ENCODE data around the gene DGCR6.
"Not testable (repeated sequence)": the region's sequence is repeated elsewhere in the genome, so short reads cannot be mapped to it uniquely, and the experiment has no call there.

The DGCR6 gene

DNA sequence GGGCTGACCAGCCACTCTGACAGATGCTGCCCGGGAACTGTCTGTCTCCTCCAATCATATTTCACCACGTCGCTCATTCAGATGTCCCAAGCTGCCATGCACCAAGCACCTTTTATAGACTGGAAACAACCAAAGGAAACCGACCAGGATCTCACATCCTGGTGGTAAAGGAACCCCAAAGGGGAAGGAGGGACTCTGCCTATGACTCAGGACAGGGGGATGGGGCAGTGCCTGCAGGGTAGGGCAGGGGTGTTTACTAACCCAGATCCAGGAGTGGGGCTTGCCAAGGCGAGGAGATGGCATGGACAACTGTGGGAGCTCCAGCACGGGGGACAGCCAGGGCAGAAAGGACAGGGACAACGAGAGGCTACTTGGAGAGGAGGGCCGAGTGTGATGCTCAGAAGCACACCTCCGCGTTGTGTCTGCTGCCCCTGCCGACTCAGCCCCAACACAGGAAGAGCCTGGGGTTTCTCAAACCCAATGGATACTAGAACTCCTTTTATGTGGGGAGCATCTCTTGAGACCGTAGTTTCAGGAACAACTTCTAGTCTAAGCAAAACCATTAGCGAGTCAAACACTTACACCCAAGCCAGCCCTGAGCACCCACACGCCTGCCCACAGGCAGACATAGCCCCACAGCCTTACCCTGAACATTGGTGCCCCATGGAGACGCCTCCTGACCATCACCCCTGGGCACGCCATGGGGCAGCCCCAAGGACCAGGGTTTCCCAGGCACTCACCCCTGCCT, 26.0 kb downstream of the DGCR6 start:
- Histone ChIP-seq H3K9ac (no peak overlapping the region), H3K36me3 (ENCODE audit: control insufficient read depth, insufficient read depth, low read length) (no peaks in the 10 kb centered on the region), H3K27me3 (ENCODE audit: control insufficient read depth, insufficient read depth, low read length) (no peaks in the 10 kb centered on the region), H2AFZ (no peak overlapping the region), H3K27ac (no peak overlapping the region), H3K4me1 (no peaks in the 10 kb centered on the region), H3K79me2 (no peaks in the 10 kb centered on the region), H3K9me3 (ENCODE audit: control insufficient read depth, low read length) (no peaks in the 10 kb centered on the region), H3K4me3 (ENCODE audit: low read depth, low read length) (no peak overlapping the region), H3K4me2 (ENCODE audit: low read length) (no peak overlapping the region)
- TF ChIP-seq, protein P1, sequence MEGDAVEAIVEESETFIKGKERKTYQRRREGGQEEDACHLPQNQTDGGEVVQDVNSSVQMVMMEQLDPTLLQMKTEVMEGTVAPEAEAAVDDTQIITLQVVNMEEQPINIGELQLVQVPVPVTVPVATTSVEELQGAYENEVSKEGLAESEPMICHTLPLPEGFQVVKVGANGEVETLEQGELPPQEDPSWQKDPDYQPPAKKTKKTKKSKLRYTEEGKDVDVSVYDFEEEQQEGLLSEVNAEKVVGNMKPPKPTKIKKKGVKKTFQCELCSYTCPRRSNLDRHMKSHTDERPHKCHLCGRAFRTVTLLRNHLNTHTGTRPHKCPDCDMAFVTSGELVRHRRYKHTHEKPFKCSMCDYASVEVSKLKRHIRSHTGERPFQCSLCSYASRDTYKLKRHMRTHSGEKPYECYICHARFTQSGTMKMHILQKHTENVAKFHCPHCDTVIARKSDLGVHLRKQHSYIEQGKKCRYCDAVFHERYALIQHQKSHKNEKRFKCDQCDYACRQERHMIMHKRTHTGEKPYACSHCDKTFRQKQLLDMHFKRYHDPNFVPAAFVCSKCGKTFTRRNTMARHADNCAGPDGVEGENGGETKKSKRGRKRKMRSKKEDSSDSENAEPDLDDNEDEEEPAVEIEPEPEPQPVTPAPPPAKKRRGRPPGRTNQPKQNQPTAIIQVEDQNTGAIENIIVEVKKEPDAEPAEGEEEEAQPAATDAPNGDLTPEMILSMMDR (IDR thresholded peaks at IDR 0.05): no peak

DNA sequence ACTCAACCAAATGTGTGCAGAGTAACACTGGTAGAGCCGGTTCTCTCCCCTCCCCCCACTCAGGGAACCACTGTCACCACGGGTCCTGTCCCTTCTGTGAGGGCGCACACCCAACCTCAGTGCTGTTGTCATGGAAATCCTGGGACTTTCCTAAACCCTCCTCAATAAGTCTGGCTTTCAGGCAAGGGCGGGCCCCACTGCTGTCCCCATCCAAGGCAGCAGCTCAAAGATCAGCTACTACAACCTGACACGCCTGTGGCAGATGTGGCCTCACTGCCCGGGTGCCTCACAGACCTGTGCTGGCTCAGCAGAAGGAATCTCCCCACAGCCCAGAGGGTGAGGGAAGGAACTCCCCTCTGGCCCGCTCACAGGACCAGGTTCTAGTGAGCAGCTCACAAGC, 27.8 kb downstream of the DGCR6 start:
- Histone ChIP-seq H3K27me3 (ENCODE audit: control insufficient read depth, insufficient read depth, low read length) (no peaks in the 10 kb centered on the region), H3K79me2 (no peaks in the 10 kb centered on the region), H2AFZ (no peak overlapping the region), H3K9ac (no peak overlapping the region), H3K4me1 (no peaks in the 10 kb centered on the region), H3K36me3 (ENCODE audit: control insufficient read depth, insufficient read depth, low read length) (no peaks in the 10 kb centered on the region), H3K27ac (no peak overlapping the region), H3K4me2 (ENCODE audit: low read length) (no peak overlapping the region), H3K9me3 (ENCODE audit: control insufficient read depth, low read length) (no peaks in the 10 kb centered on the region), H3K4me3 (ENCODE audit: low read depth, low read length) (no peak overlapping the region)
- TF ChIP-seq, protein P1 (IDR thresholded peaks at IDR 0.05): no peak

DNA sequence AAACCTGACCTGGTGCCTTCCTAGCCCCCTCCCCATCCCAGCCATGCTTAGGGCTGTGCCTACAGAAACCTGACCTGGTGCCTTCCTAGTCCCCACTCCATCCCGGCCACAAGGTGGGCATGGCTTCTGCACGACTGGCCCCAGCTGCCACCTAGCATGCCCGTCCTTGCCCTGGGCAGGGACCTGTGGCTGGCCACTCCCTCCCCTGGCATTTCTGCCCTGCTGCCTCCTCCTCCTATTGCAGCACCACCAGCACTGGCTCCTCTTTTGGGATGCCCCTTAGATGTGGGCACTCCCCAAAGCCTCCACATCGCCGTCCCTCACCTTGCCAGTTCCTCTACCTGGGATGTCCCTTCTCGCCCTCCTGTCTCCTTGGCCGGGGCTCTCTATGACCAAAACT, 28.6 kb downstream of the DGCR6 start:
- not testable (repeated sequence) for H3K79me2 ChIP-seq; H2AFZ ChIP-seq; H3K4me2 ChIP-seq (ENCODE audit: low read length); H3K27ac ChIP-seq; H3K9me3 ChIP-seq (ENCODE audit: control insufficient read depth, low read length); H3K4me1 ChIP-seq; H3K27me3 ChIP-seq (ENCODE audit: control insufficient read depth, insufficient read depth, low read length); H3K4me3 ChIP-seq (ENCODE audit: low read depth, low read length); H3K9ac ChIP-seq; H3K36me3 ChIP-seq (ENCODE audit: control insufficient read depth, insufficient read depth, low read length)

DNA sequence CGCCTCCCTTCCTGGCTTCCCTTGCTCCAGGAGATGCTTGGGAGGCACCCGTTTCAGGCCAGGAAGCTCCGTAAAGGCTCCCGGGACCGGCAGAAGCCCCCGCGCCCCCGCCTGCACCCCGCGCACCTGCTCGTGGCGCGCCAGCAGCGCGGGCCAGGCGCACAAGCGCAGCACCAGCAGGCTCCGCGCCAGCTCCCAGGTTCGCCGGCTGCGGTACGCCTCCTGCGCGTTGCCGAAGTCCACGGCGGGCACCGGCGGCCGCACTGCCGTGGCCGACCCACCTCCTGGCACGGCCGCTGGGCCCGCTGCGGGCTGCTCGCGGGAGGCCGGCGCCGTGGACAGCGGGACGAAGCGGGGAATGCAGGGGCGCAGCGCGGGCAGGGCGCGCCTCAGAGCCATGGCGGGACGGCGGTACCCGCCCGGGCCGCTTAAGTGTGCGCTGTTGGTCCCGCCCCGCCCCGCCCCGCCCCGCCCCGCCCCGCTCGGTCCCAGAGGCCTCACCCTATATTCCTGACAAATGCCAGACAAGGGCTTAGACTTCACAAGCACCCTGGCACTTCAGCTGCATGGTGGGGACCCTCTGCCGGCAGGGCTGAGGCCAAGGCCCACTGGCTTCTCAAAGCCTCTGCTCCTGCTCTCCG, 29.9 kb downstream of the DGCR6 start, which contains the start of gene PRODH:
TSS of gene PRODH (minus strand) at position 405 of the 641 bp plus-strand sequence. CDS start at position 399, 6 bp downstream.
- no peaks in the 10 kb centered on the region for H3K79me2 ChIP-seq
- H3K4me1 ChIP-seq: no peaks in the 10 kb centered on the region
- no peak within 1 kb of the TSS for H3K4me2 ChIP-seq (ENCODE audit: low read length)
- H2AFZ ChIP-seq: no peak within 1 kb of the TSS
- H3K36me3 ChIP-seq (ENCODE audit: control insufficient read depth, insufficient read depth, low read length): no peaks in the 10 kb centered on the region
- H3K4me3 ChIP-seq (ENCODE audit: low read depth, low read length): no peak within 1 kb of the TSS
- no peaks in the 10 kb centered on the region for H3K27me3 ChIP-seq (ENCODE audit: control insufficient read depth, insufficient read depth, low read length)
- no peak within 1 kb of the TSS for H3K9ac ChIP-seq
- H3K27ac ChIP-seq: no peak within 1 kb of the TSS
- TF ChIP-seq, protein P1 (IDR thresholded peaks at IDR 0.05): no peak
- H3K9me3 ChIP-seq (ENCODE audit: control insufficient read depth, low read length): no peaks in the 10 kb centered on the region

DNA sequence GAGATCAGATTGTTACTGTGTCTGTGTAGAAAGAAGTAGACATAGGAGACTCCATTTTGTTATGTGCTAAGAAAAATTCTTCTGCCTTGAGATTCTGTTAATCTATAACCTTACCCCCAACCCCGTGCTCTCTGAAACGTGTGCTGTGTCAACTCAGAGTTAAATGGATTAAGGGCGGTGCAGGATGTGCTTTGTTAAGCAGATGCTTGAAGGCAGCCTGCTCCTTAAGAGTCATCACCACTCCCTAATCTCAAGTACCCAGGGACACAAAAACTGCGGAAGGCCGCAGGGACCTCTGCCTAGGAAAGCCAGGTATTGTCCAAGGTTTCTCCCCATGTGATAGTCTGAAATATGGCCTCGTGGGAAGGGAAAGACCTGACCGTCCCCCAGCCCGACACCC, 32.6 kb downstream of the DGCR6 start:
- H3K27me3 ChIP-seq (ENCODE audit: control insufficient read depth, insufficient read depth, low read length); H3K4me3 ChIP-seq (ENCODE audit: low read depth, low read length); H3K36me3 ChIP-seq (ENCODE audit: control insufficient read depth, insufficient read depth, low read length); H3K9me3 ChIP-seq (ENCODE audit: control insufficient read depth, low read length); H3K27ac ChIP-seq; H3K4me1 ChIP-seq; H2AFZ ChIP-seq; H3K4me2 ChIP-seq (ENCODE audit: low read length); H3K9ac ChIP-seq; H3K79me2 ChIP-seq: not testable (repeated sequence)

DNA sequence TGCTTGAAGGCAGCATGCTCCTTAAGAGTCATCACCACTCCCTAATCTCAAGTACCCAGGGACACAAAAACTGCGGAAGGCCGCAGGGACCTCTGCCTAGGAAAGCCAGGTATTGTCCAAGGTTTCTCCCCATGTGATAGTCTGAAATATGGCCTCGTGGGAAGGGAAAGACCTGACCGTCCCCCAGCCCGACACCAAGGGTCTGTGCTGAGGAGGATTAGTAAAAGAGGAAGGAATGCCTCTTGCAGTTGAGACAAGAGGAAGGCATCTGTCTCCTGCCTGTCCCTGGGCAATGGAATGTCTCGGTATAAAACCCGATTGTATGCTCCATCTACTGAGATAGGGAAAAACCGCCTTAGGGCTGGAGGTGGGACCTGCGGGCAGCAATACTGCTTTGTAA, 41.0 kb downstream of the DGCR6 start:
- not testable (repeated sequence) for H3K4me3 ChIP-seq (ENCODE audit: low read depth, low read length); H3K27me3 ChIP-seq (ENCODE audit: control insufficient read depth, insufficient read depth, low read length); H2AFZ ChIP-seq; H3K9ac ChIP-seq; H3K27ac ChIP-seq; H3K4me1 ChIP-seq; H3K79me2 ChIP-seq; H3K36me3 ChIP-seq (ENCODE audit: control insufficient read depth, insufficient read depth, low read length); H3K9me3 ChIP-seq (ENCODE audit: control insufficient read depth, low read length); H3K4me2 ChIP-seq (ENCODE audit: low read length)
